Cortex of kidney (tissue), 1 donor: ENCODE measurements around the gene GNAT1.
"Not testable (repeated sequence)": the region's sequence is repeated elsewhere in the genome, so short reads cannot be mapped to it uniquely, and the experiment has no call there.

ENCODE experiments used
- DNase-seq: peaks from one replicate; lab custom pipeline; 2025; lab: John Stamatoyannopoulos, UW

The GNAT1 gene

DNA sequence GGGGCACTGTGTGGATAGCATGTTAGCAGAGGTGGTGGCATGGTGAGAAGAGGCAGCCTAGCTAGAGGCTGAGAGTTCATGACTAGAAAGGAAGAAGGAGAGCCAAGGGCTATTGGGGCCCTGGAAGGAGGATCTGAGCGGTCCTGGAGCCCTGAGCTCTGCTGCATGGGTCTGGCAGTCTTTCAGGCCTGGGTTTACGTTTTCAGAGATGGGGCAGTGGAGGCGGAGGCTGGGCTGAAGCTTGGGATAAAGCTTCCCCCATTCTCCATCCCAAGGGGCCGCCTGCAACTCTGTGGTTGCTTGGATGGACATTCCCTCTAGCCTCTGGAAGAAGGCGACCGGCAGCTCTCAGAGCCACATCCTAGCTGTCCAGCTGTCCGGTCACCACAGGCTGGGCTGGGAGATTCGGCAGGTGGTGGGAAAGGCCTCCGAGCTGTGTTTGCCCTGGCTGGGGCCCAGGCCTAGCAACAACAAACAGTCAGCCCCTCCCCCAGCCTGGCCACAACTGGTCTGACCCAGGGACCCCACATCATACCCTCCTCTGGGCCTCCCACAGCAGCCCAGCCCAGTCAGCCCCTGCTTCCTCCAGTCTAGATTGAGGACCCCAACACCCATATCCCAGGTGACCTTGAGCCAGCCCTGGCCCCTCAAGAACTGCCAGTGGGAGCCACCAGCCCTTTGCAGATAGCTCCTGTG lies 11.9 kb downstream of the GNAT1 start:
- DNase-seq = no peak

DNA sequence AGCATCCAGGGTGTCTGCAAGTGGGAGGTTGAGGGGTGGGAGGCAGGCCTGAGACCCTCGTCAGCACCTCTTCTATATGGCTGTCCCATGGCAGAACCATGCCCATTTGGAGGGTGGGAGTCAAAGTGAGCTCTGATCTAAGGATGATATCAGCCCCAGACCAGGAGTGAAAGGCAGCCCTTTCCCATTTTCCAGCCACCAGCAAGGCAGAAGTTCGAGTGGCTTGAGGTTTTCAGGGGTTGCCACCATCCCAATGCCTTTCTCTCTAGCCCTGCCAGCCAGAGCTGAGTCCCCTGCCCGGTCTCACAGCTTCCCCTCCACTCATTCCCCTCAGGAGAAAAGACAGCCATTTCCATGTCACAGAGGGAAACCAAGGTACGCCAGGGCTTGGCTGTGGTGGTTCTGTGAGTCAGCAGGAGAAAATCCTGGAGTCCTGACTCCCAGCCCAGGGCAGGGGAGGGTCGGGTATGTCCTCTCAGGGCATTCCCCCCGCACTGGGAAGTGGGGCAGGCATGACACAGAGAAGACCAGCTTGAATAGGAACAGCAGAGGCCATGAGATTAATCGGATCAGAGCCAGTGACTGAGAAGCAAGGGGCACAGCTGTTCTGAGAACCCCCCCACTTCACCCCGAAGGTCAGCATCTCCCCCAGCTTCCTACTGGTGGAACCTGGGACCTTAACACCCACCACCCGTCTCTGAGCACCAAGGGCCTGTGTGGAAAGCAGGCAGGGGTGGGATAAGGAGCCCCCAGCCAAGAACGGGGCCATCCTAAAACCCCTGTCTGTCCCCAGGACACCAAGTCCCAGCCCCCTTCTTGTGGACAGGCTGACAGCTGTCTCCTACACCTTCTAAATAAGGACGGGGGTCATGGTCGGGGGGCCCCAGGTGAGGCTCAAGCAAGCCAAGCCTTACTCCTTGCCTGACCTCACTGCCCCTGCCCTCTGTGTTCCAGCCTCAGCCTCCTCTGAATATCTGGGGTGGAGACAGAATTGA lies 12.7 kb downstream of the GNAT1 start:
- no peak for DNase-seq

GRCh38 chr3:50204804-50205412 lies 13.5 kb downstream of the GNAT1 start, which contains the start of gene SLC38A3:
TSS of gene SLC38A3 (plus strand) at chr3:50205271. CDS start at chr3:50214200, 8,929 bp downstream.
- DNase-seq = no peak

- no peak for DNase-seq
Observed at GRCh38 chr3:50205413-50206276, 14.2 kb downstream of the GNAT1 start.

GRCh38 chr3:50207359-50208042 lies 16.1 kb downstream of the GNAT1 start:
- no peak for DNase-seq

DNA sequence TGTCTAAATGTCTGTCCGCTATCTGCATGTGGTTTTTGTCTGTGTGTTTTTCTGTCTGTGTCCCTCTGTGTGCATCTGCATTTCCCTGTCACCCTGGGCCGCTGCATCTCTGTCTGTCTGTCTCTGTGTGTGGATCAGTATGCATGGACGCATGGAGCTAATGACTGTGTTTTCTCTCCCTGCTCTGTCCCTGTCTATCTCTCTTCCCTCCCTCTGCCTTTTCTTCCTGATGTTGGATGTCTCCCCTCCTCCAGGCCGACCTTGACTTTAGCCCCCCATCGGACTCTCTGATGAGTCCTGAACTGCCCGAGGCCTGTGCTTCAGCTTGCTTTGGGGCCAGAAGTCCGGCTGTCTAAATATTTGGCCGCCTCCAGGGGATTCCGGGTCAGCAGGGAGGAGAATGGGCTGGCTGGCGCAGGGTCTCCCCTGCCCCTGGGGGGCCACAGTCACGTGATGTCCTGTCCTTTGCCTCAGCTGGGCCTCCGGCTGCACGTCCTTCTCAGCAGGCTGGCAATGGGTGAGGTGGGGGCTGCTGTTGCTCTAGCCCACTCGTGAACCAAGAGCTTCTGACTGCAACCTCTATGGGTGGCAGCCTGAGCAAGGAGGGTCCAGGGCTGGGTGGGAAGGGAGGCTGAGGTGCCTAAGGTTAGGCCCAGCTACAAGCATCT lies 17.4 kb downstream of the GNAT1 start:
- DNase-seq = no peak

GRCh38 chr3:50210176-50210509 lies 18.7 kb downstream of the GNAT1 start:
- no peak for DNase-seq

- no peak for DNase-seq
Observed at GRCh38 chr3:50210510-50211367, 19.3 kb downstream of the GNAT1 start.

- not testable (repeated sequence) for DNase-seq
Observed at GRCh38 chr3:50211368-50211717, 19.9 kb downstream of the GNAT1 start.

DNA sequence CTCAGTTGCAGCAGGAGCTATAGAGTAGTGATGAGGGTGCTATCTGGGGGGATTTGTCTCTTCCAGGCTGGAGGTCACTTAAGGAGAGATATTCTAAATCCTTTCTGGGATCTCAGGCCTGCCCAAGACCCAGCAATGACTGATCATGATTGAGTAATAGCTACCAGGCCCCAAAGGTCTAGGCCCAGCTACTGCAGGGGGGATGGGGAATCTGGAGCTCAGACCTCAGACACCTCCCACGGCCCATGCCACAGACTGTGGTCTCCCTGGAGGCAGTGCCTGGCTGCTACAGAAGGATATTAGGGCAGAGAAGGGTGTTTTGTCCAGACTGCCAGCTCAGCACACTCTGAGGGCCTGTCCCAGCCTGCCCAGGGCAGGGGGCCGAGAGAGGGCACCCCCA lies 20.5 kb downstream of the GNAT1 start:
- DNase-seq = no peak

GRCh38 chr3:50212502-50212901 lies 21.1 kb downstream of the GNAT1 start:
- no peak for DNase-seq

- no peak for DNase-seq
Observed at GRCh38 chr3:50212971-50213370, 21.6 kb downstream of the GNAT1 start.

DNA sequence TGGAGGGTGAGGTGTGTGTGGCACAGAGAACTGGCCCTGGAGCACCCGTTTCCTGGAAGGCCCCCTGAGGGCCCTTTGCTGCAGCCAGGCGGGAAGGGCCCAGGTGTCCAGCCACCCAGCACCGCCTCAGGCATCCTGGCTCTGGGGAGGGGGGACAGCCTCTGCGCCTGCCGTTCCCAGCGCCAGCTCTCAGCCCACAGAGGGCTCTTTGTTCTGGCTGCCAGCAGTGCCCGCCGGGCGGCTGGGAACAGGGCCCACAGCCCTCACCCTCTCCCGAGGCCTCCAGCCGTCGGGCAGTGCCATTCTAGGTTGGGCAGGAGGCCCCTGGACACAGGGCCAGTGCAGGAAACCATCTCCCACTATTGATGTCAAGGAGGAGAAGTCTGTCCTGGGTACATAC lies 22.0 kb downstream of the GNAT1 start:
- no peak for DNase-seq

- no peak for DNase-seq
Observed at GRCh38 chr3:50214824-50215223, 23.4 kb downstream of the GNAT1 start.

GRCh38 chr3:50215529-50215928 lies 24.1 kb downstream of the GNAT1 start:
- no peak for DNase-seq

GRCh38 chr3:50217681-50218080 lies 26.3 kb downstream of the GNAT1 start:
- DNase-seq = no peak

- DNase-seq = no peak
Observed at GRCh38 chr3:50218448-50218847, 27.0 kb downstream of the GNAT1 start.

DNA sequence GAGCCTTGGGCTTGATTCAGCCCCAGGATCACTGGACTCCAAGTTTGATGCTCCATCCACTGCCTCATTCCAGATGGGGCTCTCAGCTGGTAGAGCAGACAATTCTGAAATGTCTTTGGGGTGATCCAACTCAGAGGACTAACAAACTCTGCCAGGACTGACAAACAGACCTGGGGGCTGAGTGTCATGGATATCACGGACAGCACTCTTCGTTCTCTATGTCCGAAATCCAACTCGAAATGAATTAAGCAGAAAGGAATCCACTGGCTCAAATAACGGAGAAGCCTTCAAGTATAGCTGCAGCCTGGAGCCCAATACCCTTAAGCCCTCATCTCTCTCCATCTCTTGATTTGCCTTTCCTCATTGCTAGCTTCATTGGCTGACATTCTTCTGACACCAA lies 27.9 kb downstream of the GNAT1 start:
- no peak for DNase-seq

- no peak for DNase-seq
Observed at GRCh38 chr3:50220109-50220508, 28.7 kb downstream of the GNAT1 start.

- no peak for DNase-seq
Observed at GRCh38 chr3:50221051-50221410, 29.6 kb downstream of the GNAT1 start.
